GM10266 (cell line): ENCODE results near the gene OR6X1.
"Not testable (repeated sequence)": the region's sequence is repeated elsewhere in the genome, so short reads cannot be mapped to it uniquely, and the experiment has no call there.

Source experiments
- DNase-seq: peaks from one replicate; pipeline ENCODE4 v3.0.0; 2012; ENCODE audit errors: extremely low spot score
- CTCF ChIP-seq: IDR thresholded peaks from 2 replicates; pipeline ENCODE4 v1.5.1; 2012; ENCODE audit warnings: mild to moderate bottlenecking, low read depth; ENCODE audit not compliant: control insufficient read depth, insufficient read depth; ENCODE audit errors: missing control alignments

The OR6X1 gene

GRCh38 chr11:123719452-123719851, 34.9 kb downstream of the OR6X1 start:
- DNase-seq: no peak

GRCh38 chr11:123718469-123718868, 35.8 kb downstream of the OR6X1 start:
- TF ChIP-seq CTCF: no peak
- DNase-seq: no peak

More at GRCh38 chr11:123719452-123719851, 34.9 kb downstream of the OR6X1 start:
- no peak for TF ChIP-seq CTCF

GRCh38 chr11:123718063-123718462, 36.3 kb downstream of the OR6X1 start:
- TF ChIP-seq CTCF: no peak
- DNase-seq: no peak

- not testable (repeated sequence) for DNase-seq
Measured at GRCh38 chr11:123712627-123713026, 41.7 kb downstream of the OR6X1 start.

GRCh38 chr11:123707606-123708205, 46.6 kb downstream of the OR6X1 start:
- TF ChIP-seq CTCF: peak; percentile 76
- DNase-seq: peak; percentile 59

GRCh38 chr11:123707206-123707605, 47.1 kb downstream of the OR6X1 start:
- DNase-seq: no peak
- TF ChIP-seq CTCF: no peak

GRCh38 chr11:123704341-123704740, 50.0 kb downstream of the OR6X1 start:
- no peak for TF ChIP-seq CTCF
- no peak for DNase-seq
